ENCODE measurements around the gene IDH3G. TPM values are rescaled to one million over a fixed set of nuclear protein-coding genes. Genes with fewer than 3 reads are reported as not detected.

IDH3G gene
- polyA plus RNA-seq, 1 donor (not counting 4 experiments of a cell fraction or from before 2014, with no cell fraction given), result 44.7 TPM

DNA sequence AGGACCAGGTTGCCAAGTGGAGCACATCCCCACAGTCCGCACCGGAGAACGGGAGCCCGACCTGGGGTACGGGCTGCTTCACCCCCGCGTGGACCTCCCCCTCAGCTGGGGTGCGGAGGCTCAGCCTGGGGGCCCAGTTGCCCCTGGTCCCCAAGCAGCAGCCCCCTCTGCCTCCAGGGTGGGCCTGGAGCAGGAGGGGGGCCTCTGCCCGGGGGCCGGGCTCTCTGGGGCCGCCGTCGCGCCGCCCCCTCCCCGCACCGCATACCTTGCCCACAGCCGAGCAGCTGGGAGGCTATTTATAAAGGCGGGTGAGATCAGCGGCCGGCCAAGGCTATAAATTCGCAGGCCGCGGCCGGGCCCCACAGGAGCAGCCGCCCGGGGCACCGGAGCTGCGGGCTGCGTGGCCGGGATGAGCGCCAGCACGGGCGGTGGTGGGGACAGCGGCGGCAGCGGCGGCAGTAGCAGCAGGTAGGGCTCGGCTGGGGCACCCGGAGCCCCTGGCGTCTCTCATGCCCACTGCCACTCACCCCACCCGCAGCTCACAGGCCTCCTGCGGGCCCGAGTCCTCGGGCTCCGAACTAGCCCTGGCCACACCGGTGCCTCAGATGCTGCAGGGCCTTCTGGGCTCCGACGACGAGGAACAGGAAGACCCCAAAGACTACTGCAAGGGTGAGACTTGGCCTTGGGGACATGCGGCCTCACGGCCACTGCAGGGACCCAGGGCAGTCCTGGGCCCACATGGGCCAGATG, 13.3 kb downstream of the IDH3G start, which contains the start of gene SRPK3:
SRPK3 (plus strand) TSS at position 364 of the 750 bp plus-strand sequence; CDS start at position 410, 46 bp downstream.
- H3K27ac ChIP-seq (ENCODE audit: control insufficient read depth, insufficient read depth, low read length), result no peak within 1 kb of the TSS
- H3K4me1 ChIP-seq (ENCODE audit: control insufficient read depth, extremely low read depth, insufficient read depth, low read length), result peaks cover 7% of the 10 kb centered on the region
- dilution Hi-C loops (cut with MboI; ENCODE audit: extremely low pct_ligation_motif_present, low sequenced_read_pairs), result no loop called here
- H3K4me2 ChIP-seq (ENCODE audit: control insufficient read depth, extremely low read depth, insufficient read depth, low read depth, low read length), result no peak within 1 kb of the TSS
- H4K20me1 ChIP-seq (ENCODE audit: control insufficient read depth, extremely low read depth, insufficient read depth, low read length), result no peaks in the 10 kb centered on the region
- FAIRE-seq, result no peak
- H3K27me3 ChIP-seq (ENCODE audit: control insufficient read depth, extremely low read depth, insufficient read depth, low read length), result no peaks in the 10 kb centered on the region
- no peak within 1 kb of the TSS for H3K4me3 ChIP-seq (ENCODE audit: control insufficient read depth in 2 of 3, extremely low read depth in 1 of 3, insufficient read depth in 2 of 3, low read depth in 1 of 3, low read length in 3 of 3)
- no peaks in the 10 kb centered on the region for H3K79me2 ChIP-seq (ENCODE audit: control insufficient read depth, insufficient read depth, low read length)
- H3K9ac ChIP-seq (ENCODE audit: control insufficient read depth, extremely low read depth, insufficient read depth, low read length), result no peak within 1 kb of the TSS
- H2AFZ ChIP-seq (ENCODE audit: control insufficient read depth, low read length), result no peak within 1 kb of the TSS
- TF ChIP-seq, protein P1, sequence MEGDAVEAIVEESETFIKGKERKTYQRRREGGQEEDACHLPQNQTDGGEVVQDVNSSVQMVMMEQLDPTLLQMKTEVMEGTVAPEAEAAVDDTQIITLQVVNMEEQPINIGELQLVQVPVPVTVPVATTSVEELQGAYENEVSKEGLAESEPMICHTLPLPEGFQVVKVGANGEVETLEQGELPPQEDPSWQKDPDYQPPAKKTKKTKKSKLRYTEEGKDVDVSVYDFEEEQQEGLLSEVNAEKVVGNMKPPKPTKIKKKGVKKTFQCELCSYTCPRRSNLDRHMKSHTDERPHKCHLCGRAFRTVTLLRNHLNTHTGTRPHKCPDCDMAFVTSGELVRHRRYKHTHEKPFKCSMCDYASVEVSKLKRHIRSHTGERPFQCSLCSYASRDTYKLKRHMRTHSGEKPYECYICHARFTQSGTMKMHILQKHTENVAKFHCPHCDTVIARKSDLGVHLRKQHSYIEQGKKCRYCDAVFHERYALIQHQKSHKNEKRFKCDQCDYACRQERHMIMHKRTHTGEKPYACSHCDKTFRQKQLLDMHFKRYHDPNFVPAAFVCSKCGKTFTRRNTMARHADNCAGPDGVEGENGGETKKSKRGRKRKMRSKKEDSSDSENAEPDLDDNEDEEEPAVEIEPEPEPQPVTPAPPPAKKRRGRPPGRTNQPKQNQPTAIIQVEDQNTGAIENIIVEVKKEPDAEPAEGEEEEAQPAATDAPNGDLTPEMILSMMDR (optimal IDR thresholded peaks at IDR 0.05 in 1 of 3, IDR thresholded peaks at IDR 0.05 in 1 of 3, conservative IDR thresholded peaks at IDR 0.05 in 1 of 3; ENCODE audit: extremely low read depth in 1 of 3, insufficient read depth in 2 of 3, low read length in 3 of 3), result no peak
- TF ChIP-seq EZH2 (IDR thresholded peaks at IDR 0.05; ENCODE audit: low read length), result no peak
- no peaks in the 10 kb centered on the region for H3K36me3 ChIP-seq (ENCODE audit: control insufficient read depth in 2 of 2, extremely low read depth in 1 of 2, insufficient read depth in 2 of 2, low read length in 2 of 2)
- no peaks in the 10 kb centered on the region for H3K9me3 ChIP-seq (ENCODE audit: control insufficient read depth, low read depth, low read length)
- no peak for DNase-seq (ENCODE audit: low read depth, low spot score)
- no peaks in the 10 kb centered on the region for H3K9me1 ChIP-seq (ENCODE audit: control insufficient read depth, extremely low read depth, insufficient read depth, low read length)

DNA sequence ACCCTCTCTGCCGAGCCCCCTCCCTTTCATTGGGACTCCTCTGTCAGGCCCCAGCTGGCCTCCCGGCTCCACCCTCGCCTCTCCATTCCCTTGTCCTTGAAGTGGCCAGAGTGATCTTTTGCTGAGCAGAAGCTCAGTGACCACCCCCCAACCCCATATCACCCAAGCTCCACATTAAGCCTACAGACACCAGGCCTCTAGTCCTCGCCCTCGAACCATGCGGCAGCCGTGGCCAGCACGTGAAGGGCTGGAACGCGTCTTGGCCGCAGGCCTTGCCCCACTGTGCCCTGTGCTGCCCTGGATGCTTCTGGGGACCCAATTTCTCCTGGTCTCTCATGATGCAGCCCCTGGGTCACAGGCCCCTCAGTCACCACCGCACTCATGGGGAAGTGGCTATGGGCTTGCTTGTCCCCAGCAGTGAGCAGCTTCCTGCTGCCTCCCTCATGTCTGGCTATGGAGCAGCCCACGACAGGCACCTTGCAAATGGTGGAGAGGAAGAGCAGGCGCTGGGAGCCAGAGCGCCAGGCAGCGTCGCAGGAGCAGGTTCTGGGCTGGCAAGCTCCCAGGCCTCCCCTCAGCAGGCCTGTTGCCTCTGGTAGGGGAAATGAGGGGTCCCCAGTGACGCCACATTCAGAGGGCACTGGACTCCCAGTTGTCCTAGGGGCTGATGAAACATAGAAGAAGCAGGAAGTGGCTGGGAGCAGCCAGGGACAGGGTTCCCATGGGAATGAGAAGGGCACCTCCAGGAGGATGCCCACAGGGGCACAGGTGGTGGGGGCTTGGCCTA, 14.1 kb downstream of the IDH3G start:
- H3K4me3 ChIP-seq (ENCODE audit: control insufficient read depth in 2 of 3, extremely low read depth in 1 of 3, insufficient read depth in 2 of 3, low read depth in 1 of 3, low read length in 3 of 3), result no peak overlapping the region
- no peak for TF ChIP-seq EZH2 (IDR thresholded peaks at IDR 0.05; ENCODE audit: low read length)
- TF ChIP-seq, protein P1 (optimal IDR thresholded peaks at IDR 0.05 in 1 of 3, IDR thresholded peaks at IDR 0.05 in 1 of 3, conservative IDR thresholded peaks at IDR 0.05 in 1 of 3; ENCODE audit: extremely low read depth in 1 of 3, insufficient read depth in 2 of 3, low read length in 3 of 3), result no peak
- H3K9ac ChIP-seq (ENCODE audit: control insufficient read depth, extremely low read depth, insufficient read depth, low read length), result no peak overlapping the region
- H3K27me3 ChIP-seq (ENCODE audit: control insufficient read depth, extremely low read depth, insufficient read depth, low read length), result no peaks in the 10 kb centered on the region
- no peaks in the 10 kb centered on the region for H3K79me2 ChIP-seq (ENCODE audit: control insufficient read depth, insufficient read depth, low read length)
- no peak overlapping the region for H3K4me2 ChIP-seq (ENCODE audit: control insufficient read depth, extremely low read depth, insufficient read depth, low read depth, low read length)
- peaks cover 0 to 1% of the 10 kb centered on the region in 2 experiments for H3K36me3 ChIP-seq (ENCODE audit: control insufficient read depth in 2 of 2, extremely low read depth in 1 of 2, insufficient read depth in 2 of 2, low read length in 2 of 2)
- H3K27ac ChIP-seq (ENCODE audit: control insufficient read depth, insufficient read depth, low read length), result no peak overlapping the region
- FAIRE-seq, result no peak
- H3K9me3 ChIP-seq (ENCODE audit: control insufficient read depth, low read depth, low read length), result no peaks in the 10 kb centered on the region
- DNase-seq (ENCODE audit: low read depth, low spot score), result no peak
- no peak overlapping the region for H2AFZ ChIP-seq (ENCODE audit: control insufficient read depth, low read length)
- no peaks in the 10 kb centered on the region for H3K9me1 ChIP-seq (ENCODE audit: control insufficient read depth, extremely low read depth, insufficient read depth, low read length)
- dilution Hi-C loops (cut with MboI; ENCODE audit: extremely low pct_ligation_motif_present, low sequenced_read_pairs), result no loop called here
- H3K4me1 ChIP-seq (ENCODE audit: control insufficient read depth, extremely low read depth, insufficient read depth, low read length), result peaks cover 7% of the 10 kb centered on the region
- no peaks in the 10 kb centered on the region for H4K20me1 ChIP-seq (ENCODE audit: control insufficient read depth, extremely low read depth, insufficient read depth, low read length)
